Neural cell (in vitro differentiated cells): ENCODE measurements around the gene SDHAF4. TPM values are rescaled to one million over a fixed set of nuclear protein-coding genes. Genes with fewer than 3 reads are reported as not detected.

Experiments used
- H2AFZ ChIP-seq: fragments of 200-600, 300-800 bp; sonication (generic), shearing (Covaris generic); 2 replicates; pipeline ENCODE4 v1.6.0; 2014; ENCODE audit warnings: low read depth, mild to moderate bottlenecking, antibody characterized with exemption, low read length, moderate library complexity
- H3F3A ChIP-seq: fragments of 200-600 bp; shearing (Covaris generic); 2 replicates; pipeline ENCODE4 v1.6.1; 2016; ENCODE audit warnings: mild to moderate bottlenecking, moderate library complexity, mixed read lengths, antibody characterized with exemption, low read length; ENCODE audit not compliant: insufficient read depth, poor library complexity, severe bottlenecking
- H3K27ac ChIP-seq: fragments of 200-600, 300-800 bp; sonication (generic), shearing (Covaris generic); 2 replicates; pipeline ENCODE4 v1.5.1; 2014; ENCODE audit warnings: mild to moderate bottlenecking, low read length, moderate library complexity
- H3K27me3 ChIP-seq: fragments of 300-800, 200-600 bp; sonication (generic), shearing (Covaris generic); 2 replicates; pipeline ENCODE4 v1.6.0; 2014; ENCODE audit warnings: mild to moderate bottlenecking, low read depth, low read length, moderate library complexity; ENCODE audit not compliant: insufficient read depth
- H3K36me3 ChIP-seq: fragments of 300-800, 200-600 bp; sonication (generic), shearing (Covaris generic); 2 replicates; pipeline ENCODE4 v1.5.1; 2014; ENCODE audit warnings: mild to moderate bottlenecking, antibody characterized with exemption, low read length, moderate library complexity; ENCODE audit not compliant: insufficient read depth
- H3K4me2 ChIP-seq: fragments of 300-800, 200-600 bp; sonication (generic), shearing (Covaris generic); 2 replicates; pipeline ENCODE4 v1.6.0; 2014; ENCODE audit warnings: mild to moderate bottlenecking, low read length
- H3K4me3 ChIP-seq: fragments of 300-800, 200-600 bp; sonication (generic), shearing (Covaris generic); 2 replicates; pipeline ENCODE4 v1.5.1; 2014; ENCODE audit warnings: mild to moderate bottlenecking, low read length, moderate library complexity
- H3K79me2 ChIP-seq: fragments of 200-600 bp; shearing (Covaris generic); replicated peaks from 2 replicates; pipeline ENCODE4 v1.6.0; 2014; ENCODE audit warnings: mild to moderate bottlenecking, low read length, moderate library complexity; ENCODE audit not compliant: insufficient read depth
- H3K9ac ChIP-seq: fragments of 300-800, 200-600 bp; sonication (generic), shearing (Covaris generic); 2 replicates; pipeline ENCODE4 v1.6.1; 2016; ENCODE audit warnings: mild to moderate bottlenecking, low read length, mixed read lengths
- H3K9me2 ChIP-seq: fragments of 200-600 bp; shearing (Covaris generic); 2 replicates; pipeline ENCODE4 v1.6.1; 2016; ENCODE audit warnings: mild to moderate bottlenecking, low read length, mixed read lengths; ENCODE audit not compliant: insufficient read depth
- H3K9me3 ChIP-seq: fragments of 200-600, 300-800 bp; sonication (generic), shearing (Covaris generic); 2 replicates; pipeline ENCODE4 v1.6.1; 2016; ENCODE audit warnings: mild to moderate bottlenecking, mixed run types, low read length, moderate library complexity, mixed read lengths
- H4K20me1 ChIP-seq: fragments of 200-600 bp; shearing (Covaris generic); 2 replicates; pipeline ENCODE4 v1.6.1; 2016; ENCODE audit warnings: mild to moderate bottlenecking, mixed run types; ENCODE audit not compliant: insufficient read depth
- CTCF ChIP-seq: fragments of 450-650 bp; IDR thresholded peaks from 2 replicates; pipeline ENCODE4 v1.5.1; 2014; ENCODE audit warnings: antibody characterized with exemption, mild to moderate bottlenecking, moderate library complexity; ENCODE audit not compliant: poor library complexity, severe bottlenecking
- EP300 ChIP-seq: fragments of 450-650 bp; conservative IDR thresholded peaks from 2 replicates; pipeline ENCODE4 v1.6.1; 2014; ENCODE audit warnings: antibody characterized with exemption, mild to moderate bottlenecking, moderate library complexity; ENCODE audit not compliant: poor library complexity, severe bottlenecking
- EZH2 ChIP-seq: fragments of 200-600, 300-800 bp; shearing (Covaris generic), sonication (generic); IDR thresholded peaks from 2 replicates; pipeline ENCODE4 v1.6.1; 2014; ENCODE audit warnings: antibody characterized with exemption, low read length, borderline replicate concordance, mild to moderate bottlenecking; ENCODE audit not compliant: insufficient read depth, poor library complexity, severe bottlenecking
- MXI1 ChIP-seq: fragments of 450-650 bp; conservative IDR thresholded peaks from 2 replicates; pipeline ENCODE4 v1.6.1; 2014; ENCODE audit warnings: antibody characterized with exemption, mild to moderate bottlenecking; ENCODE audit not compliant: poor library complexity, severe bottlenecking
- POLR2AphosphoS5 ChIP-seq: IDR thresholded peaks from 2 replicates; pipeline ENCODE4 v1.6.1; 2012
- RAD21 ChIP-seq: fragments of 450-650 bp; conservative IDR thresholded peaks from 2 replicates; pipeline ENCODE4 v1.6.1; 2014; ENCODE audit warnings: antibody characterized with exemption, mild to moderate bottlenecking, moderate library complexity
- REST ChIP-seq: IDR thresholded peaks from 2 replicates; pipeline ENCODE4 v1.6.1; 2012; ENCODE audit warnings: borderline replicate concordance
- SMC3 ChIP-seq: fragments of 450-650 bp; conservative IDR thresholded peaks from 2 replicates; pipeline ENCODE4 v1.6.1; 2014; ENCODE audit warnings: antibody characterized with exemption, mild to moderate bottlenecking, moderate library complexity; ENCODE audit not compliant: poor library complexity
- TAF1 ChIP-seq: IDR thresholded peaks from 2 replicates; pipeline ENCODE4 v1.6.1; 2012; ENCODE audit warnings: low read depth
- polyA plus RNA-seq: library from polyadenylated mRNA; depleted of rRNA; stranded (reverse); fragments of >200 nt; gene quantifications from 2 replicates; pipeline ENCODE4 v1.2.3, GENCODE V29; 2014

The SDHAF4 gene
- polyA plus RNA-seq, 1 donor from 2014 or later = 28.2 TPM

- Histone ChIP-seq H3K27ac (no peak overlapping the region), H3K9me3 (no peaks in the 10 kb centered on the region), H3K4me3 (no peak overlapping the region), H3K9ac (no peak overlapping the region), H3K4me2 (no peak overlapping the region), H4K20me1 (no peaks in the 10 kb centered on the region), H3F3A (no peaks in the 10 kb centered on the region), H3K9me2 (no peaks in the 10 kb centered on the region), H3K79me2 (no peaks in the 10 kb centered on the region), H3K27me3 (no peaks in the 10 kb centered on the region), H3K36me3 (no peaks in the 10 kb centered on the region), H2AFZ (no peak overlapping the region)
- TF ChIP-seq EP300 = no peak
- TF ChIP-seq POLR2AphosphoS5 = no peak
- TF ChIP-seq RAD21 = no peak
- no peak for TF ChIP-seq SMC3
- no peak for TF ChIP-seq TAF1
- TF ChIP-seq REST = no peak
- TF ChIP-seq EZH2 = no peak
- TF ChIP-seq CTCF = no peak
- no peak for TF ChIP-seq MXI1
Observed at GRCh38 chr6:70633870-70634269, 67.1 kb downstream of the SDHAF4 start.

- TF ChIP-seq REST = no peak
- no peak for TF ChIP-seq EZH2
- TF ChIP-seq MXI1 = no peak
- TF ChIP-seq TAF1 = no peak
- no peak for TF ChIP-seq POLR2AphosphoS5
- TF ChIP-seq EP300 = no peak
- TF ChIP-seq RAD21 = no peak
- no peak for TF ChIP-seq CTCF
- TF ChIP-seq SMC3 = no peak
- no peaks in the 10 kb centered on the region for H4K20me1 ChIP-seq
- no peak overlapping the region for H3K4me2 ChIP-seq
- H3K36me3 ChIP-seq = no peaks in the 10 kb centered on the region
- no peak overlapping the region for H3K4me3 ChIP-seq
- H3K9me2 ChIP-seq = no peaks in the 10 kb centered on the region
- H3F3A ChIP-seq = no peaks in the 10 kb centered on the region
- H3K27me3 ChIP-seq = no peaks in the 10 kb centered on the region
- H3K79me2 ChIP-seq = no peaks in the 10 kb centered on the region
- H3K27ac ChIP-seq = no peak overlapping the region
- H2AFZ ChIP-seq = no peak overlapping the region
- no peaks in the 10 kb centered on the region for H3K9me3 ChIP-seq
- H3K9ac ChIP-seq = no peak overlapping the region
Observed at GRCh38 chr6:70636596-70636995, 69.9 kb downstream of the SDHAF4 start.
